ENCODE results near the gene ILKAP.
"Not testable (repeated sequence)": the region's sequence is repeated elsewhere in the genome, so short reads cannot be mapped to it uniquely, and the experiment has no call there.

DNA sequence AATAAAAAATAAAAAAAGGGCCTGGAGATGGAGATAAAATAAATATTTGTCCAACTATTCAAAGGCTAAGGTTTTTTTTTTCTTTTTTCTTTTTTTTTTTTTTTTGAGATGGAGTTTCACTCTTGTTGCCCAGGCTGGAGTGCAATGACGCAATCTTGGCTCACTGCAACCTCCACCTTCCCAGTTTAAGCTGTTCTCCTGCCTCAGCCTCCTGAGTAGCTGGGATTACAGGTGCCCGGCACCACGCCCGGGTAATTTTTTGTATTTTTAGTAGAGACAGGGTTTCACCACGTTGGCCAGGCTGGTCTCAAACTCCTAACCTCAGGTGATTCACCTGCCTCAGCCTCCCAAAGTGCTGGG lies 32.4 kb downstream of the ILKAP start:
- TF ChIP-seq SUZ12 (IDR thresholded peaks at IDR 0.05; ENCODE audit: extremely low read depth, insufficient read depth, insufficient read length); YY1 (IDR thresholded peaks at IDR 0.05; ENCODE audit: insufficient read depth, insufficient read length): not testable (repeated sequence)

Measured in NT2/D1 (cell line).